HEK293 (cell line): ENCODE measurements around the gene EEF1B2.

ENCODE experiments used
- ZEB2 ChIP-seq: fragments of 450-650 bp; formaldehyde crosslinking; IDR thresholded peaks from 2 replicates; pipeline ENCODE4 v1.5.1; 2016; ENCODE audit warnings: missing biosample characterization, missing genetic modification characterization
- ZIC2 ChIP-seq: fragments of 450-650 bp; formaldehyde crosslinking; IDR thresholded peaks from 2 replicates; pipeline ENCODE4 v1.5.1; 2016; ENCODE audit warnings: missing biosample characterization, missing genetic modification characterization
- ZNF664 ChIP-seq: fragments of 450-650 bp; formaldehyde crosslinking; IDR thresholded peaks from 2 replicates; pipeline ENCODE4 v1.5.1; 2016; ENCODE audit warnings: missing biosample characterization, missing genetic modification characterization
- TF ChIP-seq, protein P1 (sequence below): fragments of 450-650 bp; formaldehyde crosslinking; IDR thresholded peaks from 2 replicates; pipeline ENCODE4 v1.5.1; 2016; ENCODE audit warnings: missing biosample characterization, missing genetic modification characterization

DNA sequence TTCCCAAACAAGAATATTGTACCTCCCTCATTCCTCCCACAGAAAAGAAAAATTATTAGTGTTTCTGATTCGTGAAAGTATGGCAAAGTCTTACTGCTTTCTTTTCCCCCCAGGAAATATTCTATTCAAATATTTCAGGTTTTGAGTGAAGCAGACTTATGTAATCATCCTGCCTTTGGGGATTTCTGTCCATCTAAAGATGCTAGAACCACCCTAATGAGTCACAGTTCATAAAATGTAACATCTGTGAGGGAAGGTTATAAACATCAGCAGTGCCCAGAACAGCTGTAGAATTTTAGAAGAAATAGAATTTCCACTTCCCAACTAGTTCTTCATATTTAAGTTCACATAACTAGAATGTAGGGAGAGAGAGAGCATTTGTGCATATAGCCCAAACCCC is 39.0 kb downstream of the EEF1B2 start:
- TF ChIP-seq ZNF664 (no peak), ZEB2 (tag by site-specific recombination) (no peak), ZIC2 (no peak)
- TF ChIP-seq, protein P1, sequence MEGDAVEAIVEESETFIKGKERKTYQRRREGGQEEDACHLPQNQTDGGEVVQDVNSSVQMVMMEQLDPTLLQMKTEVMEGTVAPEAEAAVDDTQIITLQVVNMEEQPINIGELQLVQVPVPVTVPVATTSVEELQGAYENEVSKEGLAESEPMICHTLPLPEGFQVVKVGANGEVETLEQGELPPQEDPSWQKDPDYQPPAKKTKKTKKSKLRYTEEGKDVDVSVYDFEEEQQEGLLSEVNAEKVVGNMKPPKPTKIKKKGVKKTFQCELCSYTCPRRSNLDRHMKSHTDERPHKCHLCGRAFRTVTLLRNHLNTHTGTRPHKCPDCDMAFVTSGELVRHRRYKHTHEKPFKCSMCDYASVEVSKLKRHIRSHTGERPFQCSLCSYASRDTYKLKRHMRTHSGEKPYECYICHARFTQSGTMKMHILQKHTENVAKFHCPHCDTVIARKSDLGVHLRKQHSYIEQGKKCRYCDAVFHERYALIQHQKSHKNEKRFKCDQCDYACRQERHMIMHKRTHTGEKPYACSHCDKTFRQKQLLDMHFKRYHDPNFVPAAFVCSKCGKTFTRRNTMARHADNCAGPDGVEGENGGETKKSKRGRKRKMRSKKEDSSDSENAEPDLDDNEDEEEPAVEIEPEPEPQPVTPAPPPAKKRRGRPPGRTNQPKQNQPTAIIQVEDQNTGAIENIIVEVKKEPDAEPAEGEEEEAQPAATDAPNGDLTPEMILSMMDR = no peak
